CD4-positive, alpha-beta T cell treated with Interferon gamma for 1 hour (primary cell): ENCODE data around the gene STAG1.
"Not testable (repeated sequence)": the region's sequence is repeated elsewhere in the genome, so short reads cannot be mapped to it uniquely, and the experiment has no call there.

Experiments used
- DNase-seq: peaks from one replicate; pipeline ENCODE4 v3.0.0-alpha.2; 2020

Gene STAG1

DNA sequence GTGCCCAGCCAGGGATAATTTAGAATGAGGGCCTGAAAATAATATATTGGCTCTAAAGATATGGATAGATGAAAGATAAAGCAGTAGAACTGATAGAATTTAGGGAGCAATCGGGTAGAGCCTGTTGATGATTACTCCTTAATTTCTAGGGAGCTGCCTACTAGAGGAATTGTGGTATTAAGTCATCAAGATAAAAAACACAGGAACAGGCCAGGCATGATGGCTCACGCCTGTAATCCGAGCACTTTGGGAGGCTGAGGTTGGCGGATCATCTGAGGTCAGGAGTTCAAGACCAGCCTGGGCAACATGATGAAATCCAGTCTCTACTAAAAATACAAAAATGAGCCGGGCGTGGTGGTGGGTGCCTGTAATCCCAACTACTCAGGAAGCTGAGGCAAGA, 371.6 kb downstream of the STAG1 start:
- DNase-seq = no peak

DNA sequence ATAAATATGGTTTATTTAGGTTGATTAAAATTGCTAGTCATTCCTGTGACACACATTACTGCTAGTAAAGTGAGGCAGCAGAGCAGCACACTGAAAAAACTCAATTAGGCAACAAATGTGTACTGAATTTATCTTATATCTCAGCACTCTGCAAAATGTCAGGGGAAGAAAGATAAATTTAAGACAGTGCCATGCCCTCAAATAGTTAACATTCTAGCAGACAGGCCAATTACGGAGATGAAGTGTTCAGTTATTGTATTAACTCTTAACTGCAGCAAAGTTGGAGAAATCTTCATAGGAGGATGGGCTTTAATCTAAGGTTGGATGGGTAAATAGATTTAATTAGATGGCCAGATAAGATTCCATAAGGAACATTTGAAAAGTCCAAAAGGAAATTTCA, 374.2 kb downstream of the STAG1 start:
- no peak for DNase-seq

DNA sequence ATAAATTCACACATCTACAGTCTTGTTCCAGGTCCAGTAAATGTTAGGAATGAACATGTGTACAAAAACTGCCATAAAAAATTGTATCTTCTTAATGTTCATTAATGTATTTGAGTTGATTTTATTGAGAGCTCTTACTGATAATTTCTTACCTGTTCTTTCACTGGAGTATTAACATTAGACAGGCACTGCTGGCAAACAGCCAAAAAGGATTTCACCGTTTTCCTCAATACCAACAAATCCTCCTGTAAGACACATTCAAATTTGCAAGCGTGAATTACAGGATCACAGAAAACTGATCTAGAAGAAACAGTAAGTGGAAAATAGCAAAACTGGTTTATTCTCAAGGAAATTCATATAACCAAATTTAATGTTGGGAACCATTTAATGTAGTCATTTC, 374.7 kb downstream of the STAG1 start:
- no peak for DNase-seq

DNA sequence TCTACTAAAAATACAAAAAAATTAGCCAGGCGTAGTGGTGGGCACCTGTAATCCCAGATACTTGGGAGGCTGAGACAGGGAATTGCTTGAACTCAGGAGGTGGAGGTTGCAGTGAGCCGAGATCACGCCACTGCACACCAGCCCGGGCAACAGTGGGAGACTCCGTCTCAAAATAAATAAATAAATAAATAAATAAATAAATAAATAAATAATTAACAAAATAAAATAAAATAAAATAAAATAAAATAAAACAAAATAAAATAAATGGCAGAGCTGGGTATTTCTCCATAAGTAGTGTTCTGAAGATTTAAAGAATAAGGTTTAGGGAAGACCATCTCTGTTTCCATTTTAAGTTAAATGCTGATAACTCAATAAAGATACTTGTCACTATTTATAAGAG, 376.4 kb downstream of the STAG1 start:
- DNase-seq = not testable (repeated sequence)

DNA sequence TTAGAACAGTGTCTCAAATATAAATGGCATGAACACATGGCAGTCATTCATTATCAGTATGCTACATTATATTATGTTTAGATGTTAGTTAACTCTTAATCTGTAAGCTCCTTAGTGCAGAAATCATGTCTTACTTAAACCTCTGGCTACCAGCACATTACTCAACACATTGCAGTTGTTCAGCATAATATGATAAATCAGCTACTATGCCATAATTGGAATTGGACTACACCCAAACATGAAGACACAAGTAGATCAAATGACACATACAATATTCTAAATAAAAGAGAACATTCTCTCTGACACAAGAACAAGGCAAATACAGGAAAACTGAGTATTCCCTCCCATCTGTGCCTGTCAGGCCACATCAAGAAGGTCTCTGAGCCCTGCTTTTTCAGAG, 385.9 kb downstream of the STAG1 start:
- DNase-seq = no peak

DNA sequence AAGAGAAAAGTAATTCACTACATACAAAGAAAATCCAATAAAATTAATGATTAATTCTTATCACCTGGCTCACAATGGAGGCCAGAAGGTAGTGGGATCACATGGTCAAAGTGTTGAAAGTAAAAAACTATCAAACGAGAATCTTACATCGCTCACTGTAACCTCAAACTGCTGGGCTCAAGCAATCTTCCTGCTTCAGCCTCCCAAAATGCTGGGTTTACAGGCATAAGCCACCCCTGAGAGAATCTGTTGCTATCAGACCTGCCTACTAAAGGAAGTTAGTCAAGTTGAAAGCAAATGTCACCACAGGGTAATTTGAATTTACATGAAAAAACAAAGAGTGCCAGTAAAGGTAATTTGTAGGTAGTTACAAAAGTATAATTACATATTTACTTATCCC, 398.7 kb downstream of the STAG1 start:
- no peak for DNase-seq

DNA sequence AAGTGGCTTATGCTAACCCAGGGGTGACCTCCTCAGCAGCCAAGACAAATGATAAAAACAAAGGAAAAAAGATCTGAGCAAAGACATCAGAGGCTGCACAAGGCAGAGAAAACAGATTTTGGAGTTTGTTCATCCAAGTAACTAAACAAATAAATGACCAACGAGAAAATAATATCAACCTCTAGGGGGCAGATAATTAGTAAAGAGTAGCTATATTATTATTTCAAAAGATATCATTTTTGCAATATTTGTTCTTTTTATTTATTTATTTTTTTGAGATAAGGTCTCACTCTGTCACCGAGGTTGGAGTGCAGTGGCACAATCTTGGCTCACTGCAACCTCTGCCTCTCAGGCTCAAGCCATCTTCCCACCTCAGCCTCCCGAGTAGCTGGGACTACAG, 400.3 kb downstream of the STAG1 start:
- no peak for DNase-seq

DNA sequence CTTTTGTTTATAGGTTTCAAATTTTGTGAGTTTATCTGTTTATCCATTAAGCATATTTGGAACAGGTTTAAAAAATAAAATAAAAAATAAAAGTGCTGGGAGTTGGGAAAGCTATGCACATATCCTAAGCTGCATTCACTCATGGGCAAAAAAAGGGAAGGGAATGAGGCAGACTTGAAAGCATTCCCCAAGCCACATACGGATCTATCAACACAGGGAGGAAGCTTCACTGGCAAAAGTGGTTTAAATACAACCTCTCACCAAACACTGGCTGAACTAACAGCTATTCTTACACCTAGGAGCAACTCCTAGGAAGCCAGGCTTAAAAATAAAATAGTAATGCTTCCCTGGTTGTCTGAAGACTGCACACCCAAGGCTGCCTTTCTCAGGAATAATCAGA, 400.8 kb downstream of the STAG1 start:
- DNase-seq = no peak

DNA sequence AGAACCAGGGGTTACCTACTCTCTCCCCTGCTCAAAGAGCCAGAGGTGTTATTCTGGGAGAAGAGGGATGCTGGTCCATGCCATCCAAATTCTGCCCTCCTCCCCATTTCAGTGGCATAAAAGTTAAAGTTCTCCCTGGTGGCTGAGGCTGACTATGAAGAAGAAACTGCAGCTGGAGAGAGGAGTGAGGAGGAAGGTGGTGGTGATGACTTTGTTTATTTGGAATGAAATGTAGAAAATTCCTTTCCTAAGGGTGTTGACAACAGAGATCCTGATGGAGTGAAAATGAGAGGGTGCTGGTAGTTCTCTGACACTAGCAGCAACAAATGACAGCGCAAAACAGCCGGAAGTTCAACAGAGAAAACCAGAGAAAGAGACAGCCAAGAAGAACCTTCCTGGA, 401.6 kb downstream of the STAG1 start:
- DNase-seq = no peak

DNA sequence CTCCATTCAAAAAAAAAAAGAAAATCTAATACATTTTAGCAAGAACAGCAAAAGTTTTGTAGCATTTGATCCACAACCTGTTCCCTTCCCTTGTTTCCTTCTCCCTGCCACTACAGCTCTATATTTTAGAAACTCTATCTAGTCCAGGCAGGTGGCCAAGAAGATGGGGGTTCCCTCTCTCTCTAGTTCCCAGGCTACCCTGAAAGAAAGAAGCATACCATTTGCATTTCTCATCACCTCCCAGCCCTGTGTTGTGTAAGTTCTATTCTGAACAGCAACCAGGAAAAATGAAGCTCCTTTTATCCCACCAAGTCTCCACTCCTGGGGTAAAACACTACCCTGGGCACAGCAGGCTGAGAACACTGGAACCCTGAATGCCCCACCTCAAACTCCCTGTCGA, 402.0 kb downstream of the STAG1 start:
- no peak for DNase-seq

DNA sequence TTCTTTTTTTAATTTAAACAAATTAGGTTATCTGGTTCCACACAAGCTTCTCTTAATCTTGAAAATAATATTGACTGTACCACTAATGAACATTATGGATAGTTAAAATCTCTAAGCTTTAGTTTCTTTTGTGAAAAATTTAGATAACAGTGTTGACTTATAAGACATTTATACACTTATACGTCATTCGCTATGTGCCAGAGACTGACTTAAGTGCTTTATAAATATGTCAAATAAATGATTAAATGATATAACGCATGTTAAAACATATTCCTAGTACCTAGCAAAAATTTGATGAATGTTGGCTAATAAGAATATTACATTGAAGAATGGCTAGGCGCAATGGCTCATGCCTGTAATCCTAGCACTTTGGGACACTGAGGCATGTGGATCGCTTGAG, 405.7 kb downstream of the STAG1 start:
- DNase-seq = no peak

DNA sequence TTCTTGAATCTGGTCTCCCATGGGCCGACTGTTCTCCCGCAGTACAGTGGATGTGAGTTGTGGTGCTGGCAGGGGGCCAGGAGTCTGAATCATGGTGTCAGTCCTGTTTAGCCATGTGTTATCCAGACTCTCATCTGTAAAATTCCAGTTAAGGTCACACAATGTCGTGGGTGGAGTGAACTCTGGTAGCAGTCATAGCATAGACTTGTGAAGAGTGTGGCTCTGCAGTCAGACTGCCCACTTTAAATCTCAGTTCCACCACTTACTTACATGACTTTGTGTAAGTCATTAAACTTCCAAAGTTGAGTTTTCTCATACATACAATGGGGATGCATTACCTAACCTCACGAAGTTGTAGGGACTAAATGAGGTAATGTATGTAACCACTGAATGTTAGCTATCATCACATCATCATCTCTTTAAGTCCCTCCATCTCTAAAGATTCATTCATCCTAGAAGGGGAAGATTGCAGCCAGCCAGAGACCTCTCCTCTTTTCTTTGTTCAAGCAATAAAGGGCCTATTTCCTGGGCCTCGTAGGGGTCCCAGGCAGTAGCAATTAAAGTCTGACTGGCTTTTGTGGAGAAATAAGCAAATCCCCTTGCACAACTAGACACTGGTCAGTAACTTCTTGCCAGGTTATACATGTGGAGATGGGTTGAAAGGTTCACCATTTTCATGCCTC, 408.2 kb downstream of the STAG1 start:
- DNase-seq = no peak

DNA sequence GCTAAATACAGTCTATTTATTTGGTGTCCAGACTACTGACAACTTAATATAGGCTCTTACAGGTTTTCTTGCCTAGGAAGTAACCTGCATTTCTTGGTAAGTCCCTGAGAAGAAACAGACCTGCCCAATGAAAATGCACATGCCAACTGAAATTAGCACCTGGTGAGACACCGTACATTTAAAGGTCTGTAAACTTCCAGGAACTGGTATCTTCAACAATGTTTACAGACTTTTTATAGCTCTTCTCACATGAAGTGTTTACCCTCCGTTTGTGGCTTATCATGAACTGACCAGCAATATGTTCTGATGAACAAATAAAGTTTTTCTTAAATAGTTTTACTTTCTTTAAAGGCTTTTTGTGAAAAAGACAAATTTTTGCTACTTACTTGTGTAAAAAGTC, 408.7 kb downstream of the STAG1 start:
- no peak for DNase-seq

DNA sequence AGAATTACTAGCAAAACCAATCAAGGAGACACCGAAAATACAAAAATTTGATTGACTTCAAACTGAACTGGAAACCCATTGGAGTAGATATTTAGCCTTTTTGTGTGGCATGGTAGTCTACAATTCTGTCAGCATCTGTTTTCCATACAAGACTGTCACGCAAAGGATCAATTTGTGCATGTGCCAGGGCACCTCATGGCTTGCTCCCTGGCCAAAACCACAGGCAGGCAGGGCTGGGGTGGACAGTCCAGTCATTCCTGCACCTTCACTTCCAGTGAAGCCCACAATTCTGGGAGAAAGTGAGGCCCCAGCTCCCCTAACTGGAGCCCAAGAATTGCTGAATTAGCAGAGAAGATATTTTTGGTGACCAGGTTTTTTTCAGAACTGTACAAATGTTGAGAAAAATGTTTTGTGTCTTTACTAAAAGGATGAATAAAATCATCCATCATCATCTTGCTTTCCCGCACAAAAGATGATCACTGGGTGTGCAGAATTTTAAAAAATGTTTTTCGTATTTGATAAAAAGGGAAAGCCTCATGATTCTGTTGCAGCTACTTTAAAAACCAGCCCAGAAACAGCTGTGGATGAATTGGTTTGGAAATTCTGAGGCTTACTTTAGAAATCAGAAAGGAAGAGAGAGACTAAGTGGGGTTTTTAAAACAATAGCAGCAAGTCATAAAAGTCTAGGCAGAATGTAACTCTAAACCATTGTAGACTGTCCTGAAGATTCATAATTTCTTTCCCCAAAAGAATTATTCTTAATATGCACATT, 415.7 kb downstream of the STAG1 start:
- DNase-seq = no peak

DNA sequence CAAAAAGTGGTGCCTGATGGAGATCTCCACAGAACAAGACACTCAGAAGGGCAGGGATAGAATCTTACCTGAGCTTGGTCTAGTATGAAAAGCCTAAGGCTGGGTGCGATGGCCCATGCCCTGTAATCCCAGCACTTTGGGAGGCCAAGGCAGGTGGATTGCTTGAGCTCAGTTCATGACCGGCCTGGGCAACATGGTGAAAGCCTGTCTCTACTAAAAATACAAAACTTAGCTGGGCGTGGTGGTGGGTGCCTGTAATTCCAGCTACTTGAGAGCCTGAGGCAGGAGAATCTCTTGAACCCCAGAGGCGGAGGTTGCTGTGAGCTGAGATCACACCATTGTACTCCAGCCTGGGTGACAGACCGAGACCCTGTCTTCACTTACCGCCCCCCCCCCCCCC, 417.5 kb downstream of the STAG1 start:
- not testable (repeated sequence) for DNase-seq

DNA sequence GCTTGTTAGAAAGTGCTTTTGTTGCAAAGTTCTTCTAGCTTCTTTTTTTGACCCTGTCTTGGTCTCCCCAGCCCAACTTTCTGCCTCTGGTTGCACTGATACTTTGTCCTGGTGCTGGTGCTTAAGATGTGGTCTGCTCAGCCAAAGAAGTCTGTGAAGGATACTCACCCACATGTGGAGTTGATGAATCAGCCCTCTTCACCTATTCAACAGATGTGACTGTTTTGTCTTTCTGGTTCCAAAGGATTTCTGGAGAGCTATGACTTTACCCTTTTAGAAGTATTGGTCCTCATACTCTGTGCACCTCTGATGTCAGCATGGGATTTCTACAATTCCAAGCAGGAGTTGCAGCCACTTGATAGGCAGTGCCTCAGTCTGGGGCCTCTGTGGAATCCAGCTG, 418.0 kb downstream of the STAG1 start:
- DNase-seq = no peak

DNA sequence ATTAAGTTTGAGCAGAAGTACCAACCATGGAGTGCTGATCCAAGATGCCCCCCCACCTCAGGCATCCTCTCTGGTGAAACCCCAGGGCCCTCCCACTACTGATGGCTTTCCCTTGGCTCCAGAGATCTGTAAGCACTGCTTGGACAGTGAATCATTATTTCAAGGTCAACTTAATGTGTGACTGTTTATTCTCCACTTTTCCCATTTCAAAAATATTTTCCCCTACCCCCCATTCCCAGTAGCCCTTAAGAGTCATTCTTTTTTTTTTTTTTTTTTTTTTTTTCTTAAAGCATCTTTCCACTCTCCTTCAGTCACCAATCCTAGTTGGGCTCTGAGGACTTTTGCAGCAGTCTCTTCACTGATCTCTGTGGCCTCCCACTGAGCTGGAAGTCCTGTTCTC, 419.4 kb downstream of the STAG1 start:
- no peak for DNase-seq

DNA sequence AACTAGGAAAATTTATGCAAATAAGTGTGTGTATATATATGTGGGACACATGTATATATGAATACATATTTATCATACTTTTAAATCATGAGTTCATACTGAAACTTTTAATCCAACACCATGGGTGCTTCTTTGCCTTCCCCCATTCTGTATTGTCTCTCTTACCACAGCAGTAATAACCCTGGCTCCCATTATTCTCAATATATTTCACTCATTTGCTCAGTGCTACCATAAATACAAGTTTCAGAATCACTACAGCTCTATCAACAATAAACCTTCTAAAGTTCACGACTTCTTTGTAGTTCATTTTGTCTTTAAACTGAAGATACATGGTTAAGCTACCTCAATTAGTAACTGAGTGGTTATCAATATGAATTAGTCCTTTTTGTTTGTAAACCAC, 419.9 kb downstream of the STAG1 start:
- no peak for DNase-seq

DNA sequence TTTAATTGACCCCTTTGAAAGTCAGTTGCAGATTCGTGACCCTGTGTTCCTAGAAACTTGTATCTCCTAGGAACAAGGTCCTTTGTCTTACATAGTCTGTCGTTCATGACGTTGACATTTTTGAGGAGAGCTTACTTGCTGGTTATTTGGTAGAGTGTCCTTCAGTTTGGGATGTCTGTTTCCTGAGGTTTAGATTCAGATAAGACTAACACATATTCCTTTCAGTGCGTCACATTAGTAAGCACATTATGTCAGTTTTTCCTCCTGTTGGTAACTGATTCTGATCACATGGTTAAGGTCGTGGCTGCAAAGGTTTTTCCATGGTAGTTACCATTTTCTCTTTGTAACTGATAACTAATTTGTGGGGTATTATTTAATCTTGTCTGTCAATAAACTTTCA, 421.3 kb downstream of the STAG1 start:
- DNase-seq = no peak

DNA sequence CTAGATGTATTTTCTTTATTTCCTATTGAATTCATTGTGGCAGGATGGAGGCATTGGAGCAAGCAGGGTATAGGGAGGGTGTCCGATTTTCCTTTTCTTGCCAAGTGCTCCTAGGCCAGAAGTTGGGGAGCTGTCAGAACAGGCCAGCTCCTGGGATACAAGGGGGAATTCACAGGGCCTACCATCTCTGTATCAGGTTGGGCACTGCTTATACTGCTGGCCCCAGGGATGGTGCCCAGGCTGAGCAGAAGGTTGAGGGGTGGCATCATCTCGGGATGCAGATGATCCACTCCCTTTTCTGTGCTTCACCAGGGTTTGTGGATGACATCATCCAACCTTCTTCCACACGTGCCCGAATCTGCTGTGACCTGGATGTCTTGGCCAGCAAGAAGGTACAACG, 422.6 kb downstream of the STAG1 start:
- no peak for DNase-seq

DNA sequence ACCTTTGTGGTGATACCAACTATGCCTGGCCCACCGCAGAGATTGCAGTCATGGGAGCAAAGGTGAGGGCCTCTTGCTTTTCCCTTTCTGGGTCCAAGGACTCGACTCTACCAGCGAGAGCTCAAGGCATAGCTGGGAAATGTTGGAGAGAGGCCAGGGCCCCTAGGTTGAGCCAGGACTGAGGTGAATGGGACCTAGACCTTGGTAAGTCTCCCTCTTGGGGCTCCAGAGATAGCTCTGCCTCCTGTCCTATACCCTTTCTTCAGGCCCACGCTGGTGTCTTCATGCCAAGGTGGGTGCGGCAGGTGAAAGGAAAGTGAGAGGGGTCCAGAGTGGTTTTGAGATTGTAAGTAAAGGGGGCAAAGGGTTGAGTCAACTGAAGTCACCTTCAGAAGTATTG, 424.5 kb downstream of the STAG1 start:
- DNase-seq = no peak

DNA sequence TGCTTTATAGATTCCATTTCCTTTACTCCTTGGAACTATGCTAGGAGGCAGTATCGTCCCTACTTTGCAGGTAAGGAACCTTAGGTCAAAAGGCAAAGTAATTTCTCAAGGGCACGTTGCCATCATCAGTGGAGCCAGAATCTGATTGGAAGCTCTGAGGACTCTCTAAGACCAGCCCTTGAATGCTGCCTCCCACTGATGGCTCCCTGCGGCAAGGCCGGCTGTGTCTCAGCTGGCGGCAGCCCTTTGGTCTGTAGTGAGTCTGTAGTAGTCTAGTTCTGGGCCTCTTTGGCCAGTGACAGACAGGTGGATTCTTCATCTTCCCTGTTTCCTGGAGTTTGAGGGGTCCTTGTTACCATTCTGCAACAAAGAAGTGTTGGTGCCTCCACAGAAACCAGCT, 425.9 kb downstream of the STAG1 start:
- no peak for DNase-seq

DNA sequence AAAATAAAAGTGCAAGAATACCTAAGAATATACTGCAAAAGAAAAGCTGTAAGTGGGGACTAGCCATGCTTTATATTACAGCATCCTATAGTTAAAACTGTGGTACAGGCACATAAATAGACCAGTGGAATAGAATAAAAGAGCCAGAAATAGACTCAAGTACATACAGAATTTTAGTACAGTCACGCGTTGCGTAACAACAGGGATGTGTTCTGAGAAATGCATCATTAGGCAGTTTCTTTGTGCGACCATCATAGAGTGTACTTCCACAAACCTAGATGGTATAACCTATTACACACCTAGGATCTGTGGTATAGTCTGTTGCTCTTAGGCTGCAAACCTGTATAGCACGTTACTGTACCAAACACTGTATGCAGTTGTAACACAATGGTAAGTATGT, 440.2 kb downstream of the STAG1 start:
- no peak for DNase-seq

DNA sequence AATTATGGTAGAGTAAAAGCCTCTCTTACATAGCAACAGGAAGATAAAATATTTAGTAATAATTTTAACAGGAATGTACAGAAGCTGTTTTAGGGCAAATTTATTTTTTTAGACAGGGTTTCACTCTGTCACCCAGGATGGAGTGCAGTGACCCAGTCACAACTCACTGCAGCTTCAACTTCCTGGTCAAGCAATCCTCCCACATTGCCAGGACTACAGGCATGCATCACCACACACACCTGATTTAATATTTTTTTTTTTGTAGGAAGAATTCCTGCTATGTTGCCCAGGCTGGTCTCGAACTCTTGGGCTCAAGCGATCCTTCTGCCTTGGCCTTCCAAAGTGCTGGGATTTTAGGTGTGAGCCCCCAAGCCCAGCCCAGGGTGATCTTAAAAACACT, 440.9 kb downstream of the STAG1 start:
- no peak for DNase-seq

DNA sequence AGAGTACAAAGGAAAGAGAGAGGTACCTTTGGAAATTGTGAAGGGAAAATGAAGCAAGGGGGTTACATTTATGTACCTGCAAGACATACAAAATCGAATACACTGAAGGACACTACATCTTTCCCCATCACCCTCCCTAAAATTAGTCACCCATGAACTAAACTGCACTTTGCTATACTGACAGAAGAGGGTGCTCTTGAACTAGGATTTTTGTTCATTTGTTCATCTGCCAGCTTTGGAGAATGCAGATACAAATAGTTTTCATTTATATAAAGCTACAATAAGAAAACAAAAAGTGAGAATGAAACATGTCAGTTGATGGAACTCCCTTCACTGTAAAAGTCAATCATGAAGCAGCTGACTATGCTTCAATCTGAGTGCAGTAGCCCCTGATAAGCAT, 446.3 kb downstream of the STAG1 start:
- no peak for DNase-seq
